Ishikawa (cell line): ENCODE data around the gene REPIN1.

ENCODE experiments used
- CREB1 ChIP-seq: IDR thresholded peaks from 2 replicates; pipeline ENCODE4 v1.6.1; 2012; ENCODE audit warnings: low read depth
- EGR1 ChIP-seq: IDR thresholded peaks from 2 replicates; pipeline ENCODE4 v1.6.1; 2012
- NFIC ChIP-seq: IDR thresholded peaks from 2 replicates; pipeline ENCODE4 v1.6.1; 2012
- RAD21 ChIP-seq: IDR thresholded peaks from 2 replicates; pipeline ENCODE4 v1.6.1; 2012; ENCODE audit warnings: low read depth
- TAF1 ChIP-seq: IDR thresholded peaks from 2 replicates; pipeline ENCODE4 v1.6.1; 2012; ENCODE audit warnings: low read depth, mild to moderate bottlenecking
- TEAD4 ChIP-seq: IDR thresholded peaks from 2 replicates; pipeline ENCODE4 v1.6.1; 2012
- USF1 ChIP-seq: IDR thresholded peaks from 2 replicates; pipeline ENCODE4 v1.6.1; 2012
- YY1 ChIP-seq: IDR thresholded peaks from 2 replicates; pipeline ENCODE4 v1.6.1; 2012; ENCODE audit warnings: low read depth
- TF ChIP-seq, protein P1 (sequence below): IDR thresholded peaks from 2 replicates; pipeline ENCODE4 v1.6.1; 2012; ENCODE audit warnings: low read depth, mild to moderate bottlenecking
- TF ChIP-seq, protein P2 (sequence below): IDR thresholded peaks from 2 replicates; pipeline ENCODE4 v1.6.1; 2012

- TF ChIP-seq, protein P1, sequence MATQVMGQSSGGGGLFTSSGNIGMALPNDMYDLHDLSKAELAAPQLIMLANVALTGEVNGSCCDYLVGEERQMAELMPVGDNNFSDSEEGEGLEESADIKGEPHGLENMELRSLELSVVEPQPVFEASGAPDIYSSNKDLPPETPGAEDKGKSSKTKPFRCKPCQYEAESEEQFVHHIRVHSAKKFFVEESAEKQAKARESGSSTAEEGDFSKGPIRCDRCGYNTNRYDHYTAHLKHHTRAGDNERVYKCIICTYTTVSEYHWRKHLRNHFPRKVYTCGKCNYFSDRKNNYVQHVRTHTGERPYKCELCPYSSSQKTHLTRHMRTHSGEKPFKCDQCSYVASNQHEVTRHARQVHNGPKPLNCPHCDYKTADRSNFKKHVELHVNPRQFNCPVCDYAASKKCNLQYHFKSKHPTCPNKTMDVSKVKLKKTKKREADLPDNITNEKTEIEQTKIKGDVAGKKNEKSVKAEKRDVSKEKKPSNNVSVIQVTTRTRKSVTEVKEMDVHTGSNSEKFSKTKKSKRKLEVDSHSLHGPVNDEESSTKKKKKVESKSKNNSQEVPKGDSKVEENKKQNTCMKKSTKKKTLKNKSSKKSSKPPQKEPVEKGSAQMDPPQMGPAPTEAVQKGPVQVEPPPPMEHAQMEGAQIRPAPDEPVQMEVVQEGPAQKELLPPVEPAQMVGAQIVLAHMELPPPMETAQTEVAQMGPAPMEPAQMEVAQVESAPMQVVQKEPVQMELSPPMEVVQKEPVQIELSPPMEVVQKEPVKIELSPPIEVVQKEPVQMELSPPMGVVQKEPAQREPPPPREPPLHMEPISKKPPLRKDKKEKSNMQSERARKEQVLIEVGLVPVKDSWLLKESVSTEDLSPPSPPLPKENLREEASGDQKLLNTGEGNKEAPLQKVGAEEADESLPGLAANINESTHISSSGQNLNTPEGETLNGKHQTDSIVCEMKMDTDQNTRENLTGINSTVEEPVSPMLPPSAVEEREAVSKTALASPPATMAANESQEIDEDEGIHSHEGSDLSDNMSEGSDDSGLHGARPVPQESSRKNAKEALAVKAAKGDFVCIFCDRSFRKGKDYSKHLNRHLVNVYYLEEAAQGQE: no peak
- no peak for TF ChIP-seq NFIC
- TF ChIP-seq TAF1: no peak
- no peak for TF ChIP-seq USF1
- TF ChIP-seq CREB1: no peak
- TF ChIP-seq RAD21: no peak
- TF ChIP-seq, protein P2, sequence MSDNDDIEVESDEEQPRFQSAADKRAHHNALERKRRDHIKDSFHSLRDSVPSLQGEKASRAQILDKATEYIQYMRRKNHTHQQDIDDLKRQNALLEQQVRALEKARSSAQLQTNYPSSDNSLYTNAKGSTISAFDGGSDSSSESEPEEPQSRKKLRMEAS: no peak
- no peak for TF ChIP-seq EGR1
- no peak for TF ChIP-seq TEAD4
- TF ChIP-seq YY1: no peak
These were observed 3.4 kb upstream of the REPIN1 start for GRCh38 chr7:150365194-150365593.
